Activated T-helper 2 cell treated with anti-CD3 and anti-CD28 coated beads, Interferon-gamma antibody, Interleukin-2, Interleukin-4, amounts not matched to agents 10 μg/mL and 5 μg/mL and 100 μg/mL, durations not matched to agents 14 hours and 24 hours and 36 hours (primary cell): Measurements from ENCODE around the gene KRI1. TPM values are rescaled to one million over a fixed set of nuclear protein-coding genes. Genes with fewer than 3 reads are reported as not detected.

ENCODE experiments used
- DNase-seq: peaks from one replicate; pipeline ENCODE4 v3.0.0; 2021; ENCODE audit warnings: low spot score
- H3K27ac Mint-ChIP-seq: one replicate; pipeline ENCODE4 v1.8.0; 2021; ENCODE audit warnings: mixed read lengths
- H3K27me3 Mint-ChIP-seq: one replicate; pipeline ENCODE4 v1.8.0; 2021; ENCODE audit warnings: low read depth, mixed read lengths
- H3K36me3 Mint-ChIP-seq: one replicate; pipeline ENCODE4 v1.8.0; 2021; ENCODE audit warnings: low read depth, mixed read lengths
- H3K4me1 Mint-ChIP-seq: one replicate; pipeline ENCODE4 v1.8.0; 2021; ENCODE audit warnings: low read depth, mixed read lengths
- H3K4me3 Mint-ChIP-seq: one replicate; pipeline ENCODE4 v1.8.0; 2021; ENCODE audit warnings: low read depth, mild to moderate bottlenecking, moderate library complexity, mixed read lengths
- H3K9me3 Mint-ChIP-seq: one replicate; pipeline ENCODE4 v1.8.0; 2021; ENCODE audit warnings: mixed read lengths
- intact Hi-C: fragments of 100-400 bp; cut with micrococcal nuclease; formaldehyde crosslinking; loops from one replicate; pipeline ENCODE4 v1.15.1; 2023
- total RNA-seq: library from RNA; stranded (reverse); gene quantifications from 2 replicates; pipeline ENCODE4 v1.2.3, GENCODE V29; 2022

The KRI1 gene
- 66.7 and 69.5 TPM in 2 replicates for total RNA-seq

- H3K27me3 Mint-ChIP-seq, result no peaks in the 10 kb centered on the region
- H3K4me3 Mint-ChIP-seq, result peak within 1 kb of the TSS; percentile 91
- H3K9me3 Mint-ChIP-seq, result no peaks in the 10 kb centered on the region
- peaks cover 51% of the 10 kb centered on the region for H3K36me3 Mint-ChIP-seq
- peak; percentile 99 for DNase-seq
- peaks cover 38% of the 10 kb centered on the region for H3K4me1 Mint-ChIP-seq
- H3K27ac Mint-ChIP-seq, result peak within 1 kb of the TSS; percentile 91
- intact Hi-C loops, result loop anchor here (1.0 to 5.0 kb wide), 4 partner anchors 63 to 461 kb away; partner anchors contain the start of genes CDC37 and KEAP1
These were observed at the start of gene KRI1 for GRCh38 chr19:10565567-10566407. TSS of gene KRI1 (minus strand) at chr19:10566010. CDS start at chr19:10565999, 11 bp downstream.

GRCh38 chr19:10612499-10613119 lies 46.8 kb upstream of the KRI1 start:
- no peak overlapping the region for H3K4me3 Mint-ChIP-seq
- H3K4me1 Mint-ChIP-seq, result no peaks in the 10 kb centered on the region
- H3K36me3 Mint-ChIP-seq, result peaks cover 15% of the 10 kb centered on the region
- no peak overlapping the region for H3K27ac Mint-ChIP-seq
- no peaks in the 10 kb centered on the region for H3K27me3 Mint-ChIP-seq
- DNase-seq, result no peak
- intact Hi-C loops, result no loop called here
- H3K9me3 Mint-ChIP-seq, result no peaks in the 10 kb centered on the region

GRCh38 chr19:10611907-10612306 lies 46.1 kb upstream of the KRI1 start:
- no peaks in the 10 kb centered on the region for H3K27me3 Mint-ChIP-seq
- no peak for DNase-seq
- no peaks in the 10 kb centered on the region for H3K9me3 Mint-ChIP-seq
- H3K4me1 Mint-ChIP-seq, result no peaks in the 10 kb centered on the region
- no peak overlapping the region for H3K4me3 Mint-ChIP-seq
- intact Hi-C loops, result no loop called here
- no peak overlapping the region for H3K27ac Mint-ChIP-seq
- peaks cover 14% of the 10 kb centered on the region for H3K36me3 Mint-ChIP-seq

- H3K4me1 Mint-ChIP-seq, result peaks cover 16% of the 10 kb centered on the region
- no peak for DNase-seq
- intact Hi-C loops, result loop anchor here (1.0 to 5.0 kb wide), 2 partner anchors 9 to 48 kb away; partner anchors contain the start of gene ILF3
- H3K27ac Mint-ChIP-seq, result peak overlapping the region; percentile 100
- peaks cover 11% of the 10 kb centered on the region for H3K36me3 Mint-ChIP-seq
- H3K4me3 Mint-ChIP-seq, result peak overlapping the region; percentile 97
- no peaks in the 10 kb centered on the region for H3K9me3 Mint-ChIP-seq
- H3K27me3 Mint-ChIP-seq, result peaks cover under 1% of the 10 kb centered on the region
These were observed 38.7 kb upstream of the KRI1 start for GRCh38 chr19:10604460-10604980.

GRCh38 chr19:10603873-10604459 lies 38.2 kb upstream of the KRI1 start:
- peak; percentile 19 for DNase-seq
- Mint-ChIP-seq H3K36me3 (peaks cover 11% of the 10 kb centered on the region), H3K4me1 (peaks cover 16% of the 10 kb centered on the region), H3K27me3 (peaks cover 1% of the 10 kb centered on the region), H3K4me3 (peak overlapping the region; percentile 97), H3K27ac (peak overlapping the region; percentile 100), H3K9me3 (no peaks in the 10 kb centered on the region)
- intact Hi-C loops, result loop anchor here (1.0 to 5.0 kb wide), 4 partner anchors 9 to 48 kb away; partner anchors contain the start of genes CDKN2D and ILF3

- Mint-ChIP-seq H3K27me3 (peaks cover 1% of the 10 kb centered on the region), H3K27ac (peak overlapping the region; percentile 100), H3K36me3 (peaks cover 11% of the 10 kb centered on the region), H3K4me3 (peak overlapping the region; percentile 97), H3K4me1 (peaks cover 16% of the 10 kb centered on the region), H3K9me3 (no peaks in the 10 kb centered on the region)
- intact Hi-C loops, result loop anchor here (2.0 to 5.0 kb wide), 3 partner anchors 22 to 49 kb away; partner anchors contain the start of genes CDKN2D and ILF3
- DNase-seq, result peak; percentile 81
These were observed 37.5 kb upstream of the KRI1 start for GRCh38 chr19:10603084-10603872.

GRCh38 chr19:10602330-10603083 lies 36.7 kb upstream of the KRI1 start:
- Mint-ChIP-seq H3K9me3 (no peaks in the 10 kb centered on the region), H3K4me1 (peaks cover 16% of the 10 kb centered on the region), H3K36me3 (peaks cover 11% of the 10 kb centered on the region), H3K27me3 (peaks cover 1% of the 10 kb centered on the region), H3K4me3 (peak overlapping the region; percentile 97), H3K27ac (peak overlapping the region; percentile 100)
- intact Hi-C loops, result loop anchor here (2.0 to 5.0 kb wide), 3 partner anchors 22 to 50 kb away; partner anchors contain the start of genes CDKN2D and ILF3
- peak; percentile 78 for DNase-seq

- H3K36me3 Mint-ChIP-seq, result peaks cover 11% of the 10 kb centered on the region
- no peak overlapping the region for H3K27ac Mint-ChIP-seq
- no peaks in the 10 kb centered on the region for H3K9me3 Mint-ChIP-seq
- peaks cover 1% of the 10 kb centered on the region for H3K27me3 Mint-ChIP-seq
- peaks cover 18% of the 10 kb centered on the region for H3K4me1 Mint-ChIP-seq
- H3K4me3 Mint-ChIP-seq, result peak overlapping the region; percentile 70
- DNase-seq, result no peak
- intact Hi-C loops, result loop anchor here (2.0 to 5.0 kb wide), 3 partner anchors 21 to 50 kb away; partner anchors contain the start of genes CDKN2D and ILF3
These were observed 36.2 kb upstream of the KRI1 start for GRCh38 chr19:10601999-10602329.

- intact Hi-C loops, result loop anchor here (5.0 kb wide), 1 partner anchor 52 kb away; the partner anchor contains the start of gene ILF3
- H3K4me1 Mint-ChIP-seq, result peaks cover 31% of the 10 kb centered on the region
- no peak overlapping the region for H3K4me3 Mint-ChIP-seq
- no peak for DNase-seq
- peaks cover 1% of the 10 kb centered on the region for H3K27me3 Mint-ChIP-seq
- no peak overlapping the region for H3K27ac Mint-ChIP-seq
- H3K9me3 Mint-ChIP-seq, result no peaks in the 10 kb centered on the region
- H3K36me3 Mint-ChIP-seq, result peaks cover 11% of the 10 kb centered on the region
These were observed 34.3 kb upstream of the KRI1 start for GRCh38 chr19:10600149-10600548.

- no peaks in the 10 kb centered on the region for H3K27me3 Mint-ChIP-seq
- intact Hi-C loops, result no loop called here
- no peaks in the 10 kb centered on the region for H3K36me3 Mint-ChIP-seq
- H3K4me1 Mint-ChIP-seq, result peaks cover 19% of the 10 kb centered on the region
- DNase-seq, result no peak
- no peaks in the 10 kb centered on the region for H3K9me3 Mint-ChIP-seq
- H3K4me3 Mint-ChIP-seq, result no peak overlapping the region
- peak overlapping the region; percentile 40 for H3K27ac Mint-ChIP-seq
These were observed 28.2 kb upstream of the KRI1 start for GRCh38 chr19:10593820-10594637.

- intact Hi-C loops, result no loop called here
- DNase-seq, result no peak
- peaks cover 19% of the 10 kb centered on the region for H3K4me1 Mint-ChIP-seq
- H3K9me3 Mint-ChIP-seq, result no peaks in the 10 kb centered on the region
- no peaks in the 10 kb centered on the region for H3K36me3 Mint-ChIP-seq
- H3K27ac Mint-ChIP-seq, result no peak overlapping the region
- H3K27me3 Mint-ChIP-seq, result no peaks in the 10 kb centered on the region
- H3K4me3 Mint-ChIP-seq, result no peak overlapping the region
These were observed 27.3 kb upstream of the KRI1 start for GRCh38 chr19:10593148-10593547.
